ENCODE data around the gene SBK1. TPM values are rescaled to one million over a fixed set of nuclear protein-coding genes. Genes with fewer than 3 reads are reported as not detected.
A peak's percentile ranks its signal among the peaks of the same experiment; 100 is the strongest.

SBK1 gene
- polyA plus RNA-seq, 2 of the 4 experiments (the other 2 are of a cell fraction), result 0.13 to 0.43 TPM

GRCh38 chr16:28293601-28293960, 1.3 kb downstream of the SBK1 start:
- no peak for ATAC-seq
- H3K4me3 ChIP-seq, result peak overlapping the region; percentile 89; the same call in 2 of the 3 replicates
- ChIA-PET CTCF (interaction anchor here (0.9 to 42.1 kb wide), 3 partner anchors 1 to 95 kb away, joined by 4 to 864 read pairs (median 864); partner anchors contain the start of gene SBK1), POLR2A (no interaction called here)
- H3K9me3 ChIP-seq, result no peaks in the 10 kb centered on the region
- no peak for DNase-seq (ENCODE audit: low read depth in 1 of 2, low spot score in 1 of 2)
- peaks cover 13% of the 10 kb centered on the region for H3K4me1 ChIP-seq
- H3K4me2 ChIP-seq, result peak overlapping the region; percentile 100
- TF ChIP-seq ATOH8 (CRISPR knock-in tag; IDR thresholded peaks at IDR 0.05; ENCODE audit: low read depth) (no peak), POLR2A (IDR thresholded peaks at IDR 0.05; ENCODE audit: low read length) (no peak), EHMT2 (IDR thresholded peaks at IDR 0.05; ENCODE audit: low read depth) (no peak), CBX8 (IDR thresholded peaks at IDR 0.05) (no peak), BCL3 (IDR thresholded peaks at IDR 0.05) (no peak), HMGXB4 (CRISPR knock-in tag; IDR thresholded peaks at IDR 0.05; ENCODE audit: borderline replicate concordance) (no peak), BHLHE40 (IDR thresholded peaks at IDR 0.05; ENCODE audit: low read depth, low read length) (no peak), CHD4 (IDR thresholded peaks at IDR 0.05; ENCODE audit: borderline replicate concordance) (no peak), TP53 (CRISPR knock-in tag; IDR thresholded peaks at IDR 0.05) (no peak)
- 42% methylated on average over 5 of the region's 10 CpGs for WGBS (ENCODE audit: missing lambda C conversion rate)
- H3K27ac ChIP-seq, result peak overlapping the region in 1 of 2 experiments; percentile 87; a peak in 2 of 6 replicates
- no peak for FAIRE-seq

- WGBS (ENCODE audit: missing lambda C conversion rate), result 83% methylated on average over 4 of the region's 6 CpGs
- CTCF ChIA-PET, result interaction anchor here (0.9 to 42.1 kb wide), 3 partner anchors 2 to 95 kb away, joined by 4 to 864 read pairs (median 864); partner anchors contain the start of gene SBK1
- no peak for TF ChIP-seq MYC (IDR thresholded peaks at IDR 0.05; ENCODE audit: borderline replicate concordance, low read length)
- TF ChIP-seq JUN (IDR thresholded peaks at IDR 0.05), result no peak
- TF ChIP-seq POLR2A (IDR thresholded peaks at IDR 0.05; ENCODE audit: low read length), result no peak
- no peak for TF ChIP-seq HES2 (IDR thresholded peaks at IDR 0.05)
- TF ChIP-seq CHD2 (IDR thresholded peaks at IDR 0.05; ENCODE audit: low read length, partially characterized antibody), result no peak
- TF ChIP-seq SREBF2 (IDR thresholded peaks at IDR 0.05), result no peak
- no peak for TF ChIP-seq GATA3 (IDR thresholded peaks at IDR 0.05; ENCODE audit: borderline replicate concordance)
- ATAC-seq (no peak), FAIRE-seq (no peak), DNase-seq (ENCODE audit: low read depth in 1 of 2, low spot score in 1 of 2) (no peak)
- Histone ChIP-seq H3K4me2 (no peak overlapping the region), H3K4me3 (no peak overlapping the region), H3K9me3 (no peaks in the 10 kb centered on the region), H3K27ac (no peak overlapping the region), H3K4me1 (peaks cover 13% of the 10 kb centered on the region)
- POLR2A ChIA-PET, result no interaction called here
These were observed 1.9 kb downstream of the SBK1 start for GRCh38 chr16:28294201-28294600.

GRCh38 chr16:28295276-28295675, 3.0 kb downstream of the SBK1 start:
- WGBS (ENCODE audit: missing lambda C conversion rate), result 78% methylated on average over 11 of the region's 11 CpGs

More at GRCh38 chr16:28295276-28295675, 3.0 kb downstream of the SBK1 start:
- H3K9me3 ChIP-seq, result no peaks in the 10 kb centered on the region
- no peak for DNase-seq (ENCODE audit: low read depth in 1 of 2, low spot score in 1 of 2)
- H3K4me2 ChIP-seq, result no peak overlapping the region
- FAIRE-seq, result no peak
- ChIA-PET CTCF (interaction anchor here (32.1 to 42.1 kb wide), 2 partner anchors 3 to 11 kb away, joined by 864 read pairs; partner anchors contain the start of gene SBK1), POLR2A (no interaction called here)
- no peak overlapping the region for H3K27ac ChIP-seq
- no peak overlapping the region for H3K4me3 ChIP-seq
- ATAC-seq, result no peak
- TF ChIP-seq ESRRA (IDR thresholded peaks at IDR 0.05; ENCODE audit: borderline replicate concordance, low read length), result no peak
- TF ChIP-seq POLR2AphosphoS2 (conservative IDR thresholded peaks at IDR 0.05; ENCODE audit: low read length), result no peak
- TF ChIP-seq ZSCAN20 (CRISPR knock-in tag; IDR thresholded peaks at IDR 0.05), result no peak
- TF ChIP-seq EHF (CRISPR knock-in tag; IDR thresholded peaks at IDR 0.05), result no peak
- TF ChIP-seq PBX3 (IDR thresholded peaks at IDR 0.05), result no peak
- no peak for TF ChIP-seq BCL3 (IDR thresholded peaks at IDR 0.05)
- no peak for TF ChIP-seq NPAS2 (CRISPR knock-in tag; IDR thresholded peaks at IDR 0.05; ENCODE audit: borderline replicate concordance)
- TF ChIP-seq HOXA7 (CRISPR knock-in tag; IDR thresholded peaks at IDR 0.05), result no peak
- no peak for TF ChIP-seq MYC (IDR thresholded peaks at IDR 0.05; ENCODE audit: borderline replicate concordance, low read length)
- peaks cover 13% of the 10 kb centered on the region for H3K4me1 ChIP-seq
